HAP-1 (cell line): Measurements from ENCODE around the gene C22orf39.
"Not testable (repeated sequence)": the region's sequence is repeated elsewhere in the genome, so short reads cannot be mapped to it uniquely, and the experiment has no call there.

Source experiments
- DNase-seq, 2 experiments: peaks; one replicate each; pipeline ENCODE4 v3.0.0-alpha.2; 2016 to 2020; ENCODE audit warnings: low spot score in 2 of 2
- H3K27me3 ChIP-seq: fragments of 250-450 bp; sonication (Bioruptor Pico); 2 replicates; pipeline ENCODE4 v1.5.1; 2020; ENCODE audit warnings: low read depth, mild to moderate bottlenecking, moderate library complexity
- H3K36me3 ChIP-seq: fragments of 250-450 bp; sonication (Bioruptor Pico); replicated peaks from 2 replicates; pipeline ENCODE4 v1.5.1; 2020; ENCODE audit warnings: mild to moderate bottlenecking
- H3K4me1 ChIP-seq: fragments of 250-450 bp; sonication (Bioruptor Pico); 2 replicates; pipeline ENCODE4 v1.5.1; 2020; ENCODE audit warnings: mild to moderate bottlenecking
- H3K4me3 ChIP-seq: fragments of 250-450 bp; sonication (Bioruptor Pico); 2 replicates; pipeline ENCODE4 v1.5.1; 2020; ENCODE audit warnings: mild to moderate bottlenecking, moderate library complexity
- H3K9me3 ChIP-seq: fragments of 250-450 bp; sonication (Bioruptor Pico); 2 replicates; pipeline ENCODE4 v1.5.1; 2020; ENCODE audit warnings: mild to moderate bottlenecking, moderate library complexity
- in situ Hi-C: fragments of 300-500 bp; cut with MboI; formaldehyde crosslinking; loops from 3 replicates; pipeline ENCODE4 v1.14.3; 2020; ENCODE audit warnings: low sequenced_read_pairs, inconsistent platforms, mixed read lengths

C22orf39 gene

DNA sequence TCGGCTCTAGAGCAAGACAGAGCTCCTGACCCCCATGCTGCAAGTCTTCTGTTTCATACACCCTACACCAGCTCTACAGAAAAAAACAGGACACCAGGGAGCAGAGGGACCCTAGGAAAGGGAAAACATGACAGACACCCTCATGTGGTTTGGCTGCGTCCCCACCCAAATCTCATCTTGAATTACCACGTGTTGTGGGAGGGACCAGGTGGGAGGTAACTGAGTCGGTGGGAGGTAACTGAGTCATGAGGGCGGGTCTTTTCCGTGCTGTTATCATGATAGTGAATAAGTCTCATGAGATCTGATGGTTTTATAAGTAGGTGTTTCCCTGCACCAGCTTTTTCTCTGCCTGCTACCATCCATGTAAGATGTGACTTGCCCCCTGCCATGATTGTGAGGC lies 6.6 kb upstream of the C22orf39 start:
- peaks cover 5% of the 10 kb centered on the region for H3K4me1 ChIP-seq
- in situ Hi-C loops = no loop called here
- no peak for DNase-seq
- H3K27me3 ChIP-seq = no peaks in the 10 kb centered on the region
- H3K36me3 ChIP-seq = peaks cover 76% of the 10 kb centered on the region
- H3K4me3 ChIP-seq = no peak overlapping the region
- H3K9me3 ChIP-seq = no peaks in the 10 kb centered on the region

DNA sequence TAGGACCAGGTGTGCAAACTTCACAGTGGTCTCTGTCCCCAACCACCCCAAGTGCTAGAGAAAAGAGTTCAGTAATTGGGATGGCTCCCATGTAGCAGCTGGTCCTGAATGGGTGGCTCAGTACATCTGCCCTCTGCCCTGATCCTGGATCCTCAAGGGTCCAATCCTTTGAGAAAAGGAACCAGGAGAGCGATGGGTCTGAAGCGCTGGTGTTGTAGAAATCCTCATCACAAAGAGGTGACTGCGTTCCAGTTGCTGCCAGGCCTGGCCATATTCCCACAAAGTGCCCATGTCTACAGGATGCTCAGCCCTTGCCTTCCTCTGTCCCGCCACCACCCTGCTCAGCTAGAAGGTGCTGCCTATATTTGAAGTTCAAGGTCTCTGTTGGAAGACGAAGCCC lies 6.2 kb upstream of the C22orf39 start:
- H3K4me3 ChIP-seq = no peak overlapping the region
- H3K36me3 ChIP-seq = peaks cover 79% of the 10 kb centered on the region
- no peak for DNase-seq
- H3K4me1 ChIP-seq = peaks cover 7% of the 10 kb centered on the region
- no peaks in the 10 kb centered on the region for H3K27me3 ChIP-seq
- in situ Hi-C loops = no loop called here
- H3K9me3 ChIP-seq = no peaks in the 10 kb centered on the region

DNA sequence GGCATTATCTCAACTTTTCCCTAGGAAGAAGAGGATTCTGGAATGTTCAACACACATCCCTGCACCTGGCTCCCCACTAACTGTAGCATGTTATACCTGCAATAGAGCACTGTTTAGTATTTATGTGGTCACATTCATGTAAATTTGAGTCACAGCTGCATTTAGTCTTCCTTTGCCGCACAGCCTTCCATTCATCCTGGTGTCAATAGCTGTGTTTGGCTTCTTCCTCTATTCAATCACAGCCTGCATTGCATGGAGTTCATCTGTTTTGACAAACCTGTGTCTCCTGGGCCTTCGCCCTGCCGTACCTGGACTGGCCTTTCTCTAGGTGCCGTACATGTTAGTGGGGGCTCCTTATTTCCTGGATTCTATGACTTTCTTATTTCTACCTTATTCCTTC lies 4.1 kb upstream of the C22orf39 start:
- no peaks in the 10 kb centered on the region for H3K9me3 ChIP-seq
- H3K36me3 ChIP-seq = peaks cover 67% of the 10 kb centered on the region
- H3K4me1 ChIP-seq = peaks cover 13% of the 10 kb centered on the region
- no peak for DNase-seq
- H3K4me3 ChIP-seq = no peak overlapping the region
- H3K27me3 ChIP-seq = no peaks in the 10 kb centered on the region
- in situ Hi-C loops = no loop called here

DNA sequence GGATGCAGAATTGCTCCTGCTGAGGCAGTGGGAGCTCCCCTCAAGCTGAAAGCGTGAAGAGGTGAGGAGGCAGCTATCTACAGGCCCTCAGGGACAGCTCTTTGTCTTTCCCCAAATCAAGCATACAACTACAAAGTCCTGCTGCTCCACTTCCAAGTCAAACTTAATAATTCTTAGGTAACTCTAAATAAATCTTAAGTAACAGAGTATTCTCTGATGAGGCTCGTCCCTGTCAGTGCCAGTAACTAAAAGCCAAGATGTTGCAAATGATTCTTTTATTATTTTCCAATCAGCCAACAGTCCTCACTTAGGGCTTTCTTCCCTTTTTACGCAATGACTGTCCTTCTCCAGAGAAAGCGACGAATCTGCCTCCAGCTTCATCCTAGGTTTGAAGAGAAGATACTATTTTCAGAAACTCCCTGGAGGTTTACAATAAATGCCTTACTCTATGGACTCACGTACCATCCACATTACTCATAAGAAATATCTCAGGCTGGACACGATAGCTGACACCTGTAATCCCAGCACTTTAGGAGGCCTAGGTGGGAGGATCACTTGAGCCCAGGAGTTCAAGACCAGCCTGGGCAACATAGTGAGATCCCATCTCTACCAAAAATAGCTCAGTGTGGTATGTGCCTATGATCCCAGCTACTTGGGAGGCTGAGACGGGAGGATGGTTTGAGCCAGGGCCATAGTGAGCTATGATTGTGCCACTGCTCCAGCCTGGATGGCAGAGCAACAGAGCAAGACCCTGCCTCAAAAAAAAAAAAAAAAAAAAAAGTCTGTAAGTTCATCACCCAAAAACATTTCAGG lies 3.1 kb upstream of the C22orf39 start:
- H3K4me1 ChIP-seq = peaks cover 20% of the 10 kb centered on the region
- no peaks in the 10 kb centered on the region for H3K9me3 ChIP-seq
- no peak for DNase-seq
- no peaks in the 10 kb centered on the region for H3K27me3 ChIP-seq
- peaks cover 63% of the 10 kb centered on the region for H3K36me3 ChIP-seq
- in situ Hi-C loops = no loop called here
- no peak overlapping the region for H3K4me3 ChIP-seq

DNA sequence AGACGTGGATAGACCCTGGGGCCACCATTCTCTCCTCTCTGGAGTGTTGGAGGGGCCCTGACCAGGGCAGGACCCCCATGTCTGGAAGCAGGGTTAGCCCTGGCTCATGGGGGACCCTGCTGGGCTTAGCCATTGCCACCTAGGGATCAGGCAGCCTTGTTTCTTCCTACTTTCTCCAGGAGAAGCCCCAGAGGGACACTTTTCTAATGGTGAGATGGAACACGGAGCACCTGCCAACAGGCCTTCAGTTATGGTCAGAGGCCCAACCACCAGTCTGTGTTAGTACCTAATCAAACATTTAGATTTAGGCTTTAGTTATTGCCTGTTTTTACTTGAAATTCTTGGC lies 1.9 kb upstream of the C22orf39 start:
- Histone ChIP-seq H3K9me3 (no peaks in the 10 kb centered on the region), H3K4me1 (peaks cover 20% of the 10 kb centered on the region), H3K27me3 (no peaks in the 10 kb centered on the region), H3K4me3 (no peak overlapping the region), H3K36me3 (peaks cover 61% of the 10 kb centered on the region)
- in situ Hi-C loops = loop anchor here (25.0 kb wide), 2 partner anchors 413 to 487 kb away; partner anchors contain the start of genes GNB1L and RTL10
- no peak for DNase-seq

DNA sequence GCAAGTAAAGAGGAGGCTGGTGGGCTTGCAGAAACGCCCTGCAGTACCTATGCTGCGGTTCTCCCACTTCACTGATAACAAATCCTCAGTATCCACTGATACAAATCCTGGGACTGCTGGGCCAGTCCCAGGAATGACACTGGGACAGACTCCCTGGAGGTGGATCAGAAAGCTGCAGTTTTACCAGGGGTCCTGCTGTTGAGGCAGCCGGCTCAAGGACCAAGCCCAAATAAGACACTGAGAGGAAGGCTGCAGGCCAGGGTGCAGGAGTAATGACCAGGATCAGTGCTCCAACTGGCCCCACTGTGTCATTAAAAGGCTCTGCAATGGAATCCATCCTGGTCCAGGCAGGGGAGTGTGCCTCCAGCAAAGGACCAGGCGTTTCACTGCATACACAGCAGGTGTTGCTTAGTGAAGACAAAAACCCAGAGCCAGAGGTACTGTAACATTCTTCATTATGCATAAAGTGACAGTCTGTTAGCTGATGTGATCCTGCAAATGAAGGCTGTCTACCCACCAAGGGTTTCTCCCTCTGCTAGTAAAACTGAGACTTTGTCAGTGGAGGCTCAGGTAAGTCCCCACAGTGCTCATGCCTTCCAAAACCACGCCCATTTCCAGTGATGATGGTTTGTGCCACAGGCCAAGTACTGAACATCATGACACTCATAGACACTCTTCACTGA lies 1.4 kb upstream of the C22orf39 start:
- no peaks in the 10 kb centered on the region for H3K9me3 ChIP-seq
- in situ Hi-C loops = loop anchor here (25.0 kb wide), 2 partner anchors 413 to 487 kb away; partner anchors contain the start of genes GNB1L and RTL10
- no peaks in the 10 kb centered on the region for H3K27me3 ChIP-seq
- H3K4me3 ChIP-seq = peak overlapping the region; percentile 55
- H3K36me3 ChIP-seq = peaks cover 61% of the 10 kb centered on the region
- H3K4me1 ChIP-seq = peaks cover 20% of the 10 kb centered on the region
- DNase-seq = peak in 1 of 2 experiments; percentile 10

DNA sequence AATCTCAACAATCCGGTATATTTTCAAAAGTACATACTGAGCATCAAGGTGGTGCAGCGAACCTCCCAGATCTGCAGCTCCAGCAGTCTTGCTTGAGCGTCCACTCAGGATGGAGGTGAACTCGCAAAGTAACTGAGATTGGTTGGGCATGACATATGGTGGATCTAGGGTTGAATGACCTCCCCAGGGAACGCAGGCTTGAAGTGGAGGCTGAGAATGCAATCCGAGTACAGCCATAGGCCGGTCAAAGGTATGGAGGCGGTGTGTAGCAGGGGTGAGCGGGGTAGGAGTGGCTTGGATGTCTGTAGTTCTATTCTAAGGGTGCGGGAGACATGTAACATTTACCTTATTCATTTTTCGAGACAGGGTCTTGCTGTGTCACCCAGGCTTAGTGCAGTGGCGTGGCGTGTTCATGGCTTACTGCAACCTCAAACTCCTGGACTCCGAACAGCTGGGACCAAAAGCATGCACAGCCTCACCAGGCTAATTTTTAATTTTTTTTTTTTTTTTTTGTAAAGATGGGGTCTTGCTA lies 631 bp upstream of the C22orf39 start:
- peak; percentile 76 to 86 for DNase-seq
- in situ Hi-C loops = loop anchor here (25.0 kb wide), 2 partner anchors 414 to 486 kb away; partner anchors contain the start of genes GNB1L and RTL10
- Histone ChIP-seq H3K9me3 (no peaks in the 10 kb centered on the region), H3K4me3 (peak overlapping the region; percentile 55), H3K27me3 (no peaks in the 10 kb centered on the region), H3K4me1 (peaks cover 20% of the 10 kb centered on the region), H3K36me3 (peaks cover 61% of the 10 kb centered on the region)

DNA sequence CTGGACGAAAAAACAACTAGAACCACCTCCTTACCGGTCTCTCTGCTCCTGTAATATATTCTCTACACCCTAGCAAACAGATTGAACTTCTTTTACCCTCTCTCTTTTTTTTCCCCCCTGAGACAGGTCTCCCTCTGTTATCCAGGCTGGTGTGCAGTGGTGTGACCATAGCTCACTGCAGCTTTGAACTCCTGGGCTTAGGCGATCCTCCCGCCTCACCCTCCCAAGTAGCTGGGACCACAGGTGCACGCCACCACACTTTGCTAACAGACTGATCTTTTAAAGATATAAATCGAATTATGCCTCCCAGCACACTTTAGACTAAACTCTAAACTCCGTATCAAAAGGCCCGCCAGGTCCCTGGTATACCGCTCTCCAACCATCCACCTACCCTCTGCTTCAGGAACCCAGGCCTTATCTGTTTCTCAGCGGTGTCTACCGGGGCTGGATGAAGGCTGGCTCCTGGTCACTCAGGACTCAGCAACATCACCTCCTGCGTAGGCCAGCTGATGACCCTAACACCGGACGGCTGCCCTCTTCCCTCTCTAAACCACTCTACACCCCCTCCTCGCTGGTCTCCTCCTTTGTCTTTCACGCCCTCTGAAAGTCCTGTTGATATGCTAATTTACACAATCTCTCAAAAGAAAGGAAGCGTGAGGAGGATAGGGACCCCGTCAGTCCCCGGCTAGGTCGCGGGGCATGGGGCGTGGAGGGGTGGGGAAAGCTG lies 745 bp downstream of the C22orf39 start:
- Histone ChIP-seq H3K36me3 (peaks cover 58% of the 10 kb centered on the region), H3K4me3 (peak overlapping the region; percentile 55), H3K4me1 (peaks cover 20% of the 10 kb centered on the region), H3K9me3 (no peaks in the 10 kb centered on the region), H3K27me3 (no peaks in the 10 kb centered on the region)
- in situ Hi-C loops = loop anchor here (25.0 kb wide), 2 partner anchors 416 to 484 kb away; partner anchors contain the start of genes GNB1L and RTL10
- peak in 1 of 2 experiments; percentile 82 for DNase-seq

DNA sequence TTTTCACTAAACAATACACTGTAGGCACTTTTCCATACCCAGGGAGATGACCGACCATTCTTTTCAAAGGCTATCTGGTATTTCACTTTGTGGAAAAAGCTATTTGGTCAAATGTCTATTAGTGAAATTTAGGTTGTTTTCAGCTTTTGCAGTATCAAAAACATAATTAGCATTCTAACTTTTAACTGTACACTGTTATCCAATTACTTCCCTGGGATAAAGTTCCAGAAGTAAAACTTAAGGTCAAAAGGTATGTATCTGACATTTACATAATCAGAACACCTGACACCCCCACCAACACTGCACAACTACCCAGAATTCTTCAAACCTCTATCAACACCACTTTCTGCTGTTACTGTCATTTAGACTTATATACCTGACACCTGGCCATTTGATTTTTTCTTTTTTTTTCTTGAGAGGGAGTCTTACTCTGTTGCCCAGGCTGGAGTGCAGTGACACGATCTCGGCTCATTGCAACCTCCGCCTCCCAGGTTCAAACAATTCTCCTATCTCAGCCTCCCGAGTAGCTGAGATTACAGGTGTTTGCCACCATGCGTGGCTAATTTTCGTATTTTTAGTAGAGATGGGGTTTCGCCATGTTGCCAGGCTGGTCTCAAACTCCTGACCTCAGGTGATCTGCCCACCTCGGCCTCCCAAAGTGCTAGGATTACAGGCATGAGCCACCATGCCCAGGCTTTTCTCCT lies 2.1 kb downstream of the C22orf39 start:
- not testable (repeated sequence) for DNase-seq, H3K27me3 ChIP-seq, H3K4me3 ChIP-seq, H3K9me3 ChIP-seq
- Histone ChIP-seq H3K4me1 (peaks cover 20% of the 10 kb centered on the region), H3K36me3 (peaks cover 48% of the 10 kb centered on the region)
- in situ Hi-C loops = loop anchor here (25.0 kb wide), 2 partner anchors 417 to 483 kb away; partner anchors contain the start of genes GNB1L and RTL10

DNA sequence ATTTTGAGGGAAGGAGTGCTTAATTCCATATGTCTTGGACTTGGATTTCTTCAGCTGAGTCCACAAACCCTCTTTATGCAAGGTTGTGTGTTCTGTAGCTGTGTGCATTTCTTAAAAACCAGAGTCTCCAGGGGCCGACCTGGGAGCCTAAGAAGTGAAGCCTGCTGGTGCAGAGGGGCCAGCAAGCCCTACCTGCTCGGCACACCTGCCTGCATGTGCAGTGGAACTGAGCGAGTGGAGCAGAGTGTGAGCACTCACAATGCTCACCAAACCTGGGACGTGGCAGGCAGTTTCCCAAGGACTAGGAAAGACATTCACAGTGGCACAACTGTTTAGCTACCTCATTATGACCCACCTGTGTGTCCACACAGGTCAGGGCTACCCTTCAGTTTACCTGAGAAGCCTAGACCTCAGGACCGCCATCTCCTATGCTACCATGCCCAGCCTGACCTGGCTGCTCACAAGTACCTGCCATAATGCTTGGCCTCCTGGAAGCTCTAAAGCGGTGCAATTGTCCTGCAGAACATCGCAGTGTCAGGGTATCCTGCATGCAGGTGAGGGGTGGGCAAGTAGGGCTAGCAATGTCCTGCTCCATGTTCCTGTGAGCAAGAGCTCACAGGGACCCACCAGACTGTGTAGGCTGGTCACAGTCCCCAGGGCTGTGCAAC lies 3.8 kb downstream of the C22orf39 start:
- H3K36me3 ChIP-seq = peaks cover 34% of the 10 kb centered on the region
- no peak for DNase-seq
- no peaks in the 10 kb centered on the region for H3K9me3 ChIP-seq
- peaks cover 13% of the 10 kb centered on the region for H3K4me1 ChIP-seq
- H3K27me3 ChIP-seq = no peaks in the 10 kb centered on the region
- in situ Hi-C loops = loop anchor here (25.0 kb wide), 2 partner anchors 419 to 481 kb away; partner anchors contain the start of genes GNB1L and RTL10
- no peak overlapping the region for H3K4me3 ChIP-seq

DNA sequence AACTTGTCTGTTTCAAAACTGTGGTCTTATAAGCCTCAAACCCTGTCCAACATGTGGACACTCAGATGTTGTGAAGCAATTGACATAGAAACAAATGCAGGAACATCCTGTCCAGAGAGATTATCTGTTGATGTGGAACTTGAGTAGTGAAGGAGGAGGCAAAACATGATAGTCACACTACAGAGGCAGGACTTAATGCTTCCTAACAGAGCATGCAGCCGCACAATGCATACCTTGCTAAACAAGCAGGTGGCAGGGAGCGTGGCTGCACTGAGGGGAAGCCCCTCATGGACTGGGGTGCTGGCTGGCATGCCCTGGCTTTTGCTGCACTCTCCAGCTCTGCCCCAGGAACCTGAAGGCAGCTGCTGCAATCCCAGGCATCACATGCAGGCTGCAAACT lies 5.3 kb downstream of the C22orf39 start:
- no peaks in the 10 kb centered on the region for H3K9me3 ChIP-seq
- H3K4me1 ChIP-seq = peaks cover 15% of the 10 kb centered on the region
- H3K27me3 ChIP-seq = no peaks in the 10 kb centered on the region
- peaks cover 36% of the 10 kb centered on the region for H3K36me3 ChIP-seq
- no peak overlapping the region for H3K4me3 ChIP-seq
- in situ Hi-C loops = loop anchor here (25.0 kb wide), 2 partner anchors 420 to 480 kb away; partner anchors contain the start of genes GNB1L and RTL10
- no peak for DNase-seq

DNA sequence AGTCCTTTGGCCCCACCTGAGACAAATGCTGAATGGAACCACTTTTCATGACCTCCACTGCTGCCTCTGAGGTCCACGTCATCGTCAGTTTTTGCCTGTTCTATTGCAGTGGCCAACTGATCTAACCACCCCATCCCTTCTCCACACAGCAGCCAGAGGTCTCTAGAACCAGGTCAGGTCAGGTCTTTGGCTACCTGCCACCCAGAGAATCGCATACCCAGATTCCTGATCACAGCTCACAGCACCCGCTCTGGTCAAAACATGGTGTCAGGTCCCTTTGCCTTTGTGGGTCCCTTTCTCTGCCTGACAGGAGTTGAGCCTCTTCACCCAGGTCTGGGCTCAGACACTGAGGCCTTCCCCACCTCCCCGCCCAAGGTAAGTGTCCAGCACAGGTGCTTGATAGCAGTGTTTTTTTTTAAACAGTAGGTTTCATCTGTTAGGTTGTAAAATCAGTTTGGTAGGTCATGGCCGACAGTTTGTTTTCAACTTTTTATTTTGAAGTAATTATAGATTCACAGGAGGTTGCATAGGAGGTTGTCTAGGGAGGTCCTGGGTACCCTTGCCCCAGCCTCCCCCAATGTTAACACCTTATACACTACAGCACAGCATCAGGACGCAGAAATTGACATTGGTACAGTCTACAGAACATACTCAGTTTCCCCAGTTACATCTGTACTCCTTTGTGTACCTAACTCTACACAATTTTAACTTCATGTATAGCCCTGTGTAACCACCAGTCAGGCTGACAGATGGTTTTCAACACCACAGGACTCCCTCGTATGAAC lies 6.9 kb downstream of the C22orf39 start:
- no peaks in the 10 kb centered on the region for H3K27me3 ChIP-seq
- H3K36me3 ChIP-seq = peaks cover 47% of the 10 kb centered on the region
- DNase-seq = no peak
- H3K9me3 ChIP-seq = no peaks in the 10 kb centered on the region
- H3K4me3 ChIP-seq = no peak overlapping the region
- H3K4me1 ChIP-seq = peaks cover 7% of the 10 kb centered on the region
- in situ Hi-C loops = loop anchor here (25.0 kb wide), 2 partner anchors 422 to 478 kb away; partner anchors contain the start of genes GNB1L and RTL10
